ENCODE data around the gene RNF150. TPM values are rescaled to one million over a fixed set of nuclear protein-coding genes. Genes with fewer than 3 reads are reported as not detected.

Gene RNF150
- total and polyA plus RNA-seq, 9 donors: 7.6 to 43.2 (median 31.2) TPM

DNA sequence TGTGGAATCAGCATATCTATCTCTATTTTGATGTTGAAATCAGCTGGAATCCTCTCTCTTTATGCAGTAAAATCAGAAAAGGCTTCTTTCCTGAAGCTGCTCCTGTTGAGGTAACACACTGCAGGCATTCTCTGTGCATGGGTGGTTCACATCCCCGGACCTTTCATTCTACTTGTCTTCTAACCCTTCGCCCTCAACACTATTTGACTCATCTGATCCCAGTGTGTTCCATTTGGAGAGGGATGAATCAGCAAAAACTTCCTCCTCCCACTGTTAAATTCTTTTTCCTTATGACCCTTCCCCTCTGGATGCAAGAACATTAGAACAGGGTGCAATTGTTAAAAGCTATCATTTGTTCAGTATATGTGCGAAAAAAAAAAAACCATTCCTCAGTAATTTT is 67.4 kb downstream of the RNF150 start:
- Histone ChIP-seq H3K27ac (no peak overlapping the region), H3K4me3 (no peak overlapping the region), H3K4me1 (ENCODE audit: insufficient read depth) (no peaks in the 10 kb centered on the region), H3K9me3 (no peaks in the 10 kb centered on the region), H3K27me3 (no peaks in the 10 kb centered on the region), H3K36me3 (no peaks in the 10 kb centered on the region)
- DNase-seq: no peak
- intact Hi-C loops (cut with DNase I): no loop called here
- 85 to 88% (median 88%) methylated on average over 3 of the region's 3 CpGs for WGBS, 3 donors
- no peak for TF ChIP-seq EP300 (IDR thresholded peaks at IDR 0.05)
- no peak for TF ChIP-seq CTCF (IDR thresholded peaks at IDR 0.05)
- no peak for TF ChIP-seq POLR2A (IDR thresholded peaks at IDR 0.05)

DNA sequence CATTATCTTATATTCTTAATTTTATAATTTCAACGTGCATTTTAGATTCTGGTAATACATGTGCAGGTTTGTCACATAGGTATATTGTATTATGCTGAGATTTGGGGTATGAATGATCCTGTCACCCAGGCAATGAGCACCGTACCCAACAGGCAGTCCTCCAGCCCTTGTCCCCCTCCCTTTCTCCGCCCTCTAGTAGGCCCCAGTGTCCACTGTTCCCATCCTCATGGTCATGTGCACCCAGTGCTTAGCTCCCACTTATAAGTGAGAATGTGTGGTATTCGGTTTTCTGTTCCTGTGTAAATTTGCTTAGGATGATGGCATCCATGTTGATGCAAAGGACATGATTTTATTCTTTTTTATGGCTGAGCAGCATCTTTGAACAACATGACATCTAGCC is 70.6 kb downstream of the RNF150 start:
- Histone ChIP-seq H3K4me3 (no peak overlapping the region), H3K27ac (no peak overlapping the region), H3K27me3 (no peaks in the 10 kb centered on the region), H3K36me3 (no peaks in the 10 kb centered on the region), H3K9me3 (no peaks in the 10 kb centered on the region), H3K4me1 (ENCODE audit: insufficient read depth) (no peaks in the 10 kb centered on the region)
- WGBS, 3 donors: 68 to 76% (median 71%) methylated on average over 4 of the region's 4 CpGs
- intact Hi-C loops (cut with DNase I): no loop called here
- no peak for TF ChIP-seq CTCF (IDR thresholded peaks at IDR 0.05)
- no peak for TF ChIP-seq EP300 (IDR thresholded peaks at IDR 0.05)
- no peak for DNase-seq

DNA sequence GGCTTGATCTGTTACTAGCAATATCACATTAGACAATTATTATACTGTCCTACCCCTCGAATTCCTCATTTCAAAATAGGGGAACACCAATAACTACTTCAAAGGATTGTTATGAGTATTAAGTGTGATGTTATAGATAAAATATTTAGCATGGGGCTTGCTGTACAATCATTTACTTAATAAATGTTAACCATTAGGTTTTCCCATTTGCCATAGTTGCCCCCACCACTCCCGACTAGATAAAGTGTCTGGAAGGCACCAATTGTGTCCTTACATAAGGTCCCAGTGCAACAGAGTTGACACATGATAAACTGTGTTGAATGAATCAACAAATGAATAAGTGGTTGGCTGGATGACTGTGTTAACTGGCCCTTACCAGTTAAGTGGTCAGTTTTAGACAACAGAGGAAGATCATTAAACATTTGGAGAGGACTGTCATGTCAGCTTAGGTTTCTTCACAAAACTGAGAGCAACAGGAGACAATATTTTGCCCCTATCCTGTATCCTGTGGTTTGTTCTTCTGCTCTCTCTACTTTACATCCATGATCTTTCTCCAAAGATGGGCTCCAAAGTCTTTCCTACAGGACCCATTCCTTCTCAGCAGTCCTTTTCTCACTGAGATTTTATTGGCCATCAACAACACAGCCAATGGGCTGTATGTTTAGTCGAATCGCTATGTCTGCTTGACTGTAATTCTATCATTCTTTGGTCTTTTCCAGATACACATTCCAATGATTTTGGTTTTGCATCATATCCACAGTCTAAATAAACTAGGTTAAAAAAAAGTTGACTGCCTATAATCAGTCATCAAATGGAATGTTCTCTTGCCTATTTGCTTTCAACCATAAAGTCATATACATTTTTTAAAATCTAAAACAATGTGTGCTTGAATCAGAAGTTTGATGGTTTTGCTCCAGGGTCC is 74.4 kb downstream of the RNF150 start:
- 90 to 93% (median 91%) methylated on average over 4 of the region's 4 CpGs for WGBS, 3 donors
- DNase-seq: no peak
- H3K27ac ChIP-seq: no peak overlapping the region
- H3K4me1 ChIP-seq (ENCODE audit: insufficient read depth): no peaks in the 10 kb centered on the region
- no peaks in the 10 kb centered on the region for H3K9me3 ChIP-seq
- H3K27me3 ChIP-seq: no peaks in the 10 kb centered on the region
- no peak overlapping the region for H3K4me3 ChIP-seq
- intact Hi-C loops (cut with DNase I): no loop called here
- no peaks in the 10 kb centered on the region for H3K36me3 ChIP-seq
- TF ChIP-seq CTCF (IDR thresholded peaks at IDR 0.05) (no peak), EP300 (IDR thresholded peaks at IDR 0.05) (no peak), POLR2A (IDR thresholded peaks at IDR 0.05) (no peak)

- no peaks in the 10 kb centered on the region for H3K4me1 ChIP-seq (ENCODE audit: insufficient read depth)
- TF ChIP-seq POLR2A (IDR thresholded peaks at IDR 0.05): no peak
- no peak for TF ChIP-seq EP300 (IDR thresholded peaks at IDR 0.05)
- TF ChIP-seq CTCF (IDR thresholded peaks at IDR 0.05): no peak
- WGBS, 3 donors: 80 to 81% (median 80%) methylated on average over 2 of the region's 2 CpGs
- intact Hi-C loops (cut with DNase I): no loop called here
- no peak for DNase-seq
- no peaks in the 10 kb centered on the region for H3K36me3 ChIP-seq
- H3K27me3 ChIP-seq: no peaks in the 10 kb centered on the region
- no peak overlapping the region for H3K27ac ChIP-seq
- no peak overlapping the region for H3K4me3 ChIP-seq
- no peaks in the 10 kb centered on the region for H3K9me3 ChIP-seq
These were observed 75.7 kb downstream of the RNF150 start for GRCh38 chr4:141057582-141057981.
